ENCODE results near the gene SNX10.

Gene SNX10

GRCh38 chr7:26340476-26341018 lies 48.9 kb downstream of the SNX10 start:
- DNase-seq, result no peak

- DNase-seq, result no peak
Measured at GRCh38 chr7:26343320-26343832, 51.7 kb downstream of the SNX10 start.

- DNase-seq, result no peak
Measured at GRCh38 chr7:26343837-26344236, 52.2 kb downstream of the SNX10 start.

GRCh38 chr7:26345202-26345601 lies 53.5 kb downstream of the SNX10 start:
- no peak for DNase-seq

GRCh38 chr7:26345837-26346236 lies 54.2 kb downstream of the SNX10 start:
- DNase-seq, result no peak

- no peak for DNase-seq
Measured at GRCh38 chr7:26346611-26347203, 55.0 kb downstream of the SNX10 start.

DNA sequence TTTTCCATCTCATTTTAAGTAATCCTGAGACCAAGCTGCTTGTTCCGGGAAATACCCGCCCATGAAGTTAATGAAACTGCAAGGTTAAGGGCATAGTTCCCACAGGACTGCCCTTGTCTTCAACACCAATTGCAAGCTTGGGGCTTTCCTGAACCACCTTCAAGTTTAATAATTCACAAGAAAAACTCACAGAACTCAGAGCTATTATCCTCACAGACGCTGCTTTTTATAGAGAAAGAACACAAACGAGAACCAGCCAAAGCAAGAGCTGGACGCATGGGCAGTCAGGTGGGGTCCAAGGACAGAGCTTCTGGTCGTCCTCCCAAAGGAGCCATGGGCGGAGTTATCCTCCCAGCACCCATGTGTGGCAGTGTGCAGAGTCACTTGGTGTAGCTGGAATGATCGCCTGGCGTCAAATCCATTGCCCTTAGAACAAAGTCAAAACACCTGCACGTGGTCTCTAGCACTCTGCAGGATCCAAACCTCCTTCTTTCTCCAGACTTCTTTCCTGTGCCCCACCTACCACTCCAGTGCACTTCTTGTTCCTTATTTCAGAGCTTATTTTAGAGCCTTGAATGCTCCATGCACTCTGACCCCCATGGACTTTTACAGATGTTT lies 56.7 kb downstream of the SNX10 start:
- DNase-seq, result no peak

- DNase-seq, result peak; percentile 74
Measured at GRCh38 chr7:26349005-26349915, 57.6 kb downstream of the SNX10 start.

DNA sequence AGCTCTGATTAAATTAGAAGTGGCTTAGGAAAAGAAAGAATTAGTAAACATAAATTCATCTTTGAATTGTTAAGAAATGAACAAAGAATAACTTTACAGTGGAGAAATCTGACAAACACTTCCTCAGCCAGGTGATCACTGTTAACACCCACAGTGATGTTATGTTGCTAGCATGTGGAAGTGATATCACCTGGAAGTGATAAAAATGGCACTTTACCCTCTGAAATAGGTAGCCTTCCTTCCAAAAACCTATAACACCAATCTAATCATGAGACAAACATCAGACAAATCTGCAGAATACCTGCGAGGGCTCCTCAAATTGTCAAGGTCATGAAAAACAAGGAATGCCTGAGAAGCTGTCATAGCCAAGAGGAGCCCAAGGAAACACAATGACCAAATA lies 59.5 kb downstream of the SNX10 start:
- no peak for DNase-seq

GRCh38 chr7:26356229-26356628 lies 64.6 kb downstream of the SNX10 start:
- DNase-seq, result no peak

DNA sequence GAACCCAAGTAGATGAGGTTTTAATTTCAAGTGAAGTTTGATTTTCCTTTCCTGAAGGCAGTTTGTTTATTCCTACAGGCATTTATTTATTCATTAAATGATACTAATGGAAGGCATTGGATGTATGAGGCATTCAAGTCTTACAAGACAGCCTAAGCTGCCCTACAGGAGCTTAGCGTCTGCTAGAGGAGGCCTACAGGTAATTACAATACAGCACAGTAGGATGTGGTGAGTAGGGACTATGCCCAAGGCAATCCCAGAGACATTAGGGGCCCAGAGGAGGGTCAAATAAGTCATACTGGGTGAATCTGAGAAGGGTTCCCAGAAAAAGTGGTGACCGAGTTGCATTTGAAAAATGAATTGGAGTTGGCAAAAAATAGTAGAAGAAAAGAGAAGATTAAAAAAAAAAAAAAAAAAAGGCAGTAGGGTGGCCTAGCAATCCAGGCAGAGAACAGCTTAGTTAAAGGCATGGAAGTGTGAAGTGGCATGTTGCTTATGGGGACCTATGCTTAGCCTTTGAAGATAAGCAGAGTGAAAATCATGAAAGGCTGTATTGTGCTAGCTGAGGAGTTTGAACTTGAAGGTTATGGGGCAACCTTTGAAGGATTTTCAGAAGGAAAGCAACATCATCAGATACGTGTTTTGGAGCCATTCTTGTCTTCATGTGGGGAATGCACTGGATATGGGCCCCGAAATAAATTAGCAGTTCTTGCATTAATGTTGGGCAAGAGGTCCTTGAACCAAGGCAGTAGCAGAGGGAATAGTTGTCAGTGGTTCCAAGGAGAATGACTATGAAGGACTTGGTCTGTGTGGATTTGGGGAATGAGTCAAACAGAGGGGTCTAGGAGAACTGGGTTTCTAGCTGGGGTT lies 65.5 kb downstream of the SNX10 start:
- DNase-seq, result no peak

GRCh38 chr7:26357799-26358151 lies 66.1 kb downstream of the SNX10 start:
- no peak for DNase-seq

DNA sequence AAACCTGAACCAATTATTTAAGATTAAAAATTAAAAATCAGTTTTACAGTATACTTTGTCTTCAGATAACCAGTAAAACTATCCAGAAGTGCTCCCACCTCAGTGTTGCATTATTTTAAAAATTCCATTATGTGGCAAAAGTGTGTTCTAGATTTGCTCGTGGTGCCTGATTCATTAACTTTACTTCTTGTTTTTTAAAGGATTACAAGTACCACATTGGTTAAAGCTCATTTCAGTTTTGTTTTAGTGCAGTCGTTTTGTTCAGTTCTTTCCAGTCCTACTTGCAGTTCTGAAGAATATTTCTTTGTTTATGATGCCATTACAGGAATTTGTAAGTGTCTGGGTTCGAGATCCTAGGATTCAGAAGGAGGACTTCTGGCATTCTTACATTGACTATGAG lies 69.0 kb downstream of the SNX10 start:
- no peak for DNase-seq

GRCh38 chr7:26361637-26362036 lies 70.0 kb downstream of the SNX10 start:
- DNase-seq, result no peak

DNA sequence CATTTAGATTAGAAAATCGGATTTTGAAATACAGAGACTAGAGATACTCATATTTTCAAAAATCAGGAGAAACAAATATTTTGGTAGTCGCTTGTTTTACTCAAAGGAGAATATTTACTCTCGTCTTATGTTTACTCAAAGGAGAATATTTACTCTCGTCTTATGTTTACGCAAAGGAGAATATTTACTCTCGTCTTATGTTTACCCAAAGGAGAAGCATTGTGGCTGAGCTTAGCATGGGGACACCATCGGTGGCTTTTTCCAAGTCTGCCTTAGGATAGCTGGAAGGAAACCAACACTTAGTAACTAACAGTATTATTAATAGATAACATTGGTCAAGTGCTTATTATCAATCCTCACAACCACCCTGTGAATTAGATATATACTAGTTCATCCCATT lies 71.8 kb downstream of the SNX10 start:
- DNase-seq, result no peak

- peak; percentile 86 for DNase-seq
Measured at GRCh38 chr7:26365077-26365900, 73.6 kb downstream of the SNX10 start.

DNA sequence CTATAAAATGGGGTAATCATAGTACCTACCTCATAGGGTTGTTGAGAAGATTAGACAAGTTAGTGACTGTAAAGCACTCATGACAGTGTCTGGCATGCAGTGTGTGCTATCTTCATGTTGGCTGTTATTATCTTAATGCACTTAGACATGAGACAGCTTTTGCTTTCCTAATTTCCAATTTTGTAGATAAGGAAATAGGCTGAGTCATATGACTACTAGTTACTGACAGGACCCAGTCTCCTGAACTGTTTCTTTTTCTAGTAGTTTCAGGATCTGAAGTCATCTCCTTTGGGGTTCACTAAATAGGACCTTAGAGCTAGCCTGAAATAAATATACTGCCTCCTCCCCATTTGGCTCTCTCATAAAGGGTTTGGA lies 74.2 kb downstream of the SNX10 start:
- DNase-seq, result no peak

GRCh38 chr7:26367219-26367711 lies 75.6 kb downstream of the SNX10 start:
- DNase-seq, result no peak

- DNase-seq, result peak; percentile 31
Measured at GRCh38 chr7:26368542-26368941, 76.9 kb downstream of the SNX10 start.

- peak; percentile 58 for DNase-seq
Measured at GRCh38 chr7:26369593-26369992, 77.9 kb downstream of the SNX10 start.

- DNase-seq, result no peak
Measured at GRCh38 chr7:26370011-26370410, 78.3 kb downstream of the SNX10 start.

DNA sequence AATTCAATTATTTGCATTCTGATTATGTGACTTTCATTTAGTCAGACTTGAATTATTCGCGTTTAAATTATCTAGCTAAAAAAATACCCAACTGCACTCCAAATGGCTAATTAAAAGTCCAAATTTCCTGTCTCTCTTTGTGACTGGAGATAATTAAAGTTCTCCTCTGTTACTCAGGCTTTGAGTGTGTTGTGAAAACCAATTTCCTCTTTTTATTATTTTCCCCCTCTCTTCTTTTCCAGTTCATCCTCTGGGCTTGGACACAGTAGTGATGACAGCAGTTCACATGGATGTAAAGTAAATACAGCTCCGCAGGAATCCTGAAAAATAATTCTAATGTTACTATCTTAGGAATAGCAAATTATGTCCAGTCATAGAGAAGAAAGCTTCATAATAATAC lies 80.6 kb downstream of the SNX10 start:
- DNase-seq, result peak; percentile 71

Measured in NCI-H748 treated with DMSO at 0.1 percent for 48 hours (cell line).